NCI-H748 (cell line): ENCODE data around the gene ANAPC4.
"Not testable (repeated sequence)": the region's sequence is repeated elsewhere in the genome, so short reads cannot be mapped to it uniquely, and the experiment has no call there.

ENCODE experiments used
- DNase-seq: peaks from one replicate; lab custom pipeline; 2025; ENCODE audit not compliant: unreplicated experiment; lab: John Stamatoyannopoulos, UW

ANAPC4 gene, protein sequence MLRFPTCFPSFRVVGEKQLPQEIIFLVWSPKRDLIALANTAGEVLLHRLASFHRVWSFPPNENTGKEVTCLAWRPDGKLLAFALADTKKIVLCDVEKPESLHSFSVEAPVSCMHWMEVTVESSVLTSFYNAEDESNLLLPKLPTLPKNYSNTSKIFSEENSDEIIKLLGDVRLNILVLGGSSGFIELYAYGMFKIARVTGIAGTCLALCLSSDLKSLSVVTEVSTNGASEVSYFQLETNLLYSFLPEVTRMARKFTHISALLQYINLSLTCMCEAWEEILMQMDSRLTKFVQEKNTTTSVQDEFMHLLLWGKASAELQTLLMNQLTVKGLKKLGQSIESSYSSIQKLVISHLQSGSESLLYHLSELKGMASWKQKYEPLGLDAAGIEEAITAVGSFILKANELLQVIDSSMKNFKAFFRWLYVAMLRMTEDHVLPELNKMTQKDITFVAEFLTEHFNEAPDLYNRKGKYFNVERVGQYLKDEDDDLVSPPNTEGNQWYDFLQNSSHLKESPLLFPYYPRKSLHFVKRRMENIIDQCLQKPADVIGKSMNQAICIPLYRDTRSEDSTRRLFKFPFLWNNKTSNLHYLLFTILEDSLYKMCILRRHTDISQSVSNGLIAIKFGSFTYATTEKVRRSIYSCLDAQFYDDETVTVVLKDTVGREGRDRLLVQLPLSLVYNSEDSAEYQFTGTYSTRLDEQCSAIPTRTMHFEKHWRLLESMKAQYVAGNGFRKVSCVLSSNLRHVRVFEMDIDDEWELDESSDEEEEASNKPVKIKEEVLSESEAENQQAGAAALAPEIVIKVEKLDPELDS

DNA sequence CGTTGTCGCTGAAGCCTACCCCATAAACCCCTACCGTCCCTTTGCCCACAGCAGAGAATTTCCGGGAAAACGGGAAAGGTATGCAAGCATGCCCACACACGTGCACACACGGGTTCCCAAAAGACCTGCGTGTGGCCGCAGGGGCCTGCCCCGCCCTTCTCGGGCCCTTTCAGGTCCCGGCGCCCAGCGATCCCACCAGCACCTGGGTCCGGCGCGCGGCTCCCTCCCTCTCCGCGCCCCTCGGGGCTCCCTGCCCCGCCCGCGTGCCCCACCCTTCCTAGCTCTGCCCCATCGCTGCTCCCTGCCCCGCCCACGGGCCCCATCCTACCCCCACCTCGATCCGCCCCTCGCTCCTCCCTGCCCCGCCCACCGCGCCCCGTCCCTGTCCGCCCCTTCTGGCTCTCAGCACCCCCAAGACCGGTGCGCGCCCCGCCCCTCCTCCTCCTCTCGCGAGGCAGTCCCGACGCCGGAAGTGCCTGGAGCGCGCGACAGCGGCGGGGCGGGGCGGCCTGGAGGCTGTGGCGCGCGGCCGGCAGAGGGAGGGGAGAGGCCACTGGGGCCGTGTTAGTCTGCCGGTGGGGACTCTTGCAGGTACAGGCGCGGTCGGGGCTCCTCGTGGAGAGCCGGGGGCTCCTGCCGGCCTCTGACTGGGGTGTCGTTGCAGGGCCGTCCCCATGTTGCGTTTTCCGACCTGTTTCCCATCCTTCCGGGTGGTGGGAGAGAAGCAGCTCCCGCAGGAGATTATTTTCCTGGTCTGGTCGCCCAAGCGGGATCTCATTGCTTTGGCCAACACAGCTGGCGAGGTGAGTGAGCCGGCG lies at the start of gene ANAPC4:
Gene ANAPC4 (plus strand): TSS at position 510 of the 818 bp plus-strand sequence. CDS start 165 bp downstream, at position 675.
- peak; percentile 91 for DNase-seq

DNA sequence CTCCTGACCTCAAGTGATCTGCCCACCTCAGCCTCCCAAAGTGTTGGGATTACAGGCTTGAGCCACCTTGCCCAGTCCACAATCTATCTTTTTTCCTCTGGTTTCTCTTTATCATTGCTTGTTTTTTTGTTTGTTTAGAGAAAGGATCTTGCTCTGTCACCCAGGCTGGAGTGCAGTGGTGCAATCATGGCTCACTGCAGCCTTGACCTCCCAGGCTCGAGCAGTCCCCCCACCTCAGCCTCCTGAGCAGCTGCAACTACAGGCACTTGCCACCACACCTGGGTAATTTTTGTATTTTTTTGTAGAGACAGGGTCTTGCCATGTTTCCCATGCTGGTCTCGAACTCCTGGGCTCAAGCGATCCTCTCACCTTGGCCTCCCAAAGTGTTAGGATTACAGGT lies 48.6 kb upstream of the ANAPC4 start:
- DNase-seq: not testable (repeated sequence)

DNA sequence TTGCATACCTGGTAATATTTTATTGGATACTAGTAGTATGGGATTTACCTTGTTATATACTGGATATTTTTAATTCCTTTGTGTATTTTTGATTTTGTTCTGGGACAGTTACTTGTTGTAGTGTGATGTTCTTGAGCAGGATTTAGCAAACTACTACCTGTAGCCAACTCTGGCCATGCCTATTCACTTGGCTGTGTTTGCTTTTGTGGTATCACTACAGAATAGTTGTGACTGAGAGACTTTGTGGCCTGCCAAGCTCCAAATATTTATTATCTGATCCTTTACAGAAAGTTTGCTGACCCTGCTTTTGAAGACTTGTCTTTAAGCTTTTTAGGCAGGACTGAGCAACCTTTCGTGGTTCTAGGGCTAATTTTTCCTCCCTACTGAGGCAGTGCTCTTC lies 46.7 kb upstream of the ANAPC4 start:
- DNase-seq: no peak

DNA sequence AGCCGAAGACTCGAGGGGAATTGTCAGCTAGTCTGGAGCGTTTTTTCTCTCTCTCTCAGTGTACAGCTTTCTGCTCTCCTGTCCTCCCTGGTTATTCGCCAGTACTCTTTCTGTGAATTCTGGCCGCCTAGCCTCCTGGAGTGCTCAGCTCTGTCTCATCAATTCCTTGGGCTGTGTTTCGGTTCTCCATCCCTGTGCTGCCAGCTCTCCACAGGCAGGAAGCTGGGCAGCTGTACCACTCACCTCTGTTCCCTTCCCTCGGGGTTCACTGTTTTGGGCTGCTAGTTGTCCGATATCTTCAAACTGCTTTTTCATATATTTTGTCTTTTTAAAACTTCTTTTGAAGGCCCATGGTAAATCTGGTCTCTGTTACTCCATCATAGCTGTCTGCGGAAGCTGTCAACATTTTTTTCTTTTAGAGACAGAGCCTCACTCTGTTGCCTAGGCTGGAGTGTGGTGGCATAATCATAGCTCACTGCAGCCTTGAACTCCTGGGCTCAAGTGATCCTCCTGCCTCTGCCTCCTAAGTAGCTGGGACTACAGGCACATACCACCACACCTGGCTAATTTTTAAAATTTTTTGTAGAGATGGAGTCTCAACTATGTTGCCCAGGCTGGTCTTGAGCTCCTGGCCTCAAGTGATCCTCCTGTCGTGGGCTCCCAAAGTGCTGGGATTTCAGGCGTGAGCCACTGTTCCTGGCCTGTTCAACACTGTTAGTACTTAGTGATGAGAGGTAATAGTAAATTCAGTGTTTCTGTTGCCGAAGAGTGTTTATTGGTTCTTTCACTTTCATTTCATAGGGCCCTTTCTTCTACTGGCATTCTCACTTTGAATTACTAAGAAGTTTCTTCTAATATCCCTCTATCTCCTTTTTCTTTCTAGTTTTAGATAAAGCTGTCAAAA lies 45.9 kb upstream of the ANAPC4 start:
- DNase-seq: no peak

DNA sequence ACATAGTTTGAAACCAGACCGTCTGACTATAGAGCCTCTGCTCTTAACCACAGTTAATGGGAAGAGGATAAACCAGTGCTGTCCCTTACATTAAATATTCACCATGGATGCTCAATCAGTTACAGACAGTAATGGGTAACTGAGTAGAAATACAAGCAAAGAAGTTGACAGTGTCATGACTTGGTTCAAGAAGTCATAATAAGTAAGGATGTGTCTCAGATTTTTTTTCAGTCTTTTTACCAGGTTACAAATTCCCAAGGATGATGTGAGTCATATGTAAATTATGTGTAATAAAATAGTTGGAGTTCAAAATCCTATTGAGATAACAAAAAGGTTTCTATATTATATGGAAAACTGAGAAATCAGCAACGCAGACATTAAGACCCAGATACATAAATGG lies 33.4 kb upstream of the ANAPC4 start:
- DNase-seq: no peak

DNA sequence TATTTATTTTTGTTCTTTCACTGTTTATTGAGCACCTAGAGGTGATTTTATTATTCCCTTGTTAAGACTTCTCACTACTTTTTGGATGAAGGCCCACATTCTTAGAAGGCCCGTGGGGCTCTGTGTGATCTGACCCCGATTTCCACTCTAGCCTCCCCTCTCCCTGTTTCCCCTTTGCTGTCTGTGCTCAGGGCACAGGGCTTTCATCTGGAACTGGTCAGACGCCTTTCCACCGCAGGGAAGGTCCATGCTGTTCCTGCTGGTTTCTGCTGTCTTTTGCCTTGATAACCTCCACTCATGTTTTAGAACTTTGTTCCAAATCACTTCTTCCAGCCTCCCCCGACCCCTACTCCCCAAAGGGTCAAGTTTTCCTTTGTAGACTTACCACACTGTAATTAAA lies 31.3 kb upstream of the ANAPC4 start:
- no peak for DNase-seq

DNA sequence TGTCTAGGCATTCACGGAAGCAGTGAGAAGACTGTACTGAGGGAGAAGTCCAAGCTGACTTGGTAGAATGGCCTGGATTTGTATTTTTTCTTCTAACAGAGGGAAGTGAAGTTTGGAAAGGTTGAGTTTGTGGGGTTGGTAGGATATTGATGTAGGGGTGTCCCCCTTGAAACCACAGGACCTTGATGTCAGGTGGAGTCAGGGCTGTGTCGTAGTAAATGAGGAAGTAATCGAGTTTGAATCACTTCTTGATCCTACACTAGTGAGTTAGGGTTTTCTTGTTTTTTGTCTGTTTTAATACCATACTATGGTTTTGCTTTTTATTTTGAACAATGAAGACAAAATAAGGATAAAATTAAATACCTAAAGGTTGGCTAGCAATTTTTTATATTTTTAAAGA lies 30.1 kb upstream of the ANAPC4 start:
- no peak for DNase-seq

DNA sequence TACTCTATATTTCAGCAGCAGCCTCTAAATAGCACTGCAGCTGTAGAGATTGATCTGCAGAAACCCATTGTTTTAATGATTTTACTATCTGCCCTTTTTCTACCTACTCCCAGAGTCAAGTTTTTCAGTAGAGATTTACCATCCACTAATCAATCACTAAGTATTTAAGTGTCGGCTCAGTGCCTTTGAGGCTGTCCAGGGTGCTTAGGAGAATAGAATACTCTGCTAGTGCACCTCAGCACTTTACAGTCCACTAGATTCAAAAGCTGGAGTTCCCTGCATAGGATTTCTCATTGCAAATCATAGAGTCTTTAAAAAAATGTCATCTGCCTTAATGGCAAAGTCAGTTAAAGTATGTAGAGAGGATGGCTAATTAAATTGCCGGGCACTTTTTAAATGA lies 29.6 kb upstream of the ANAPC4 start:
- DNase-seq: no peak

DNA sequence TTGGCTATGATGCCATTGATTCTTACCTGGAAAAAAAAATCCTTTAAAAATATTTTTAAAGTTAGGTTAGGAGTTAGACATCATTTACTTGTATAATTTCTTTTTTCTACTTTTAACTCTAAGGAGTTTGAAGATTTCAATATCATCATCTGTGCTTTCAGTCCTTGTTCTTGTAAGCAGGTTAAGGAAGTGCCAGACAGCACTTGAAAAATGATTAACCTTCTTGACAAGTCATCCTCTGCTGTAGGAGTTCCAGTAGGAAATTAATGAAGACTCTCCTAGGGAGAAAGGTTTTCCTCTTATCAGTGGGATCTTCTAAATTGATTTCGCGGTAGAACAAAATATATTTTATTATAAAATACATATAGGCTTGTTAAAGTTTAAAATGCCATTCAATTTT lies 29.1 kb upstream of the ANAPC4 start:
- no peak for DNase-seq

DNA sequence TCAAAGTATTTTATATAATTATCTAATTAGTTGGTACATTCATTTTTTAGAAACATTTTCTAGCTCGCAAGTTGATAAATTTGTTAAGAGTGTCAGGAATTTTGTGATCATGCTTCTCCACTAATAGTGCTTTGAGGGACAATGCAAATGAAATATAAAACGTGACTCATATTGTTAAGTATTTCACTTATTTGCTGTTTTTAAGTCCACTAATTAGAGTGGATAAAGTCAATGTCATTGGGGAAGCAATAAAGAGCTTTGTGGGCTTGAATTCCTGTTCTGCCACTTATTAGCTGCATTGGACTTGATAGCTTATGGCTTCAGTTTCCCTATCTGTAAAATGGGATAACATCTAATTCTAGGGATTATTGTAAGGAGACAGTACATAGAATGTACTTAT lies 26.5 kb upstream of the ANAPC4 start:
- DNase-seq: no peak

DNA sequence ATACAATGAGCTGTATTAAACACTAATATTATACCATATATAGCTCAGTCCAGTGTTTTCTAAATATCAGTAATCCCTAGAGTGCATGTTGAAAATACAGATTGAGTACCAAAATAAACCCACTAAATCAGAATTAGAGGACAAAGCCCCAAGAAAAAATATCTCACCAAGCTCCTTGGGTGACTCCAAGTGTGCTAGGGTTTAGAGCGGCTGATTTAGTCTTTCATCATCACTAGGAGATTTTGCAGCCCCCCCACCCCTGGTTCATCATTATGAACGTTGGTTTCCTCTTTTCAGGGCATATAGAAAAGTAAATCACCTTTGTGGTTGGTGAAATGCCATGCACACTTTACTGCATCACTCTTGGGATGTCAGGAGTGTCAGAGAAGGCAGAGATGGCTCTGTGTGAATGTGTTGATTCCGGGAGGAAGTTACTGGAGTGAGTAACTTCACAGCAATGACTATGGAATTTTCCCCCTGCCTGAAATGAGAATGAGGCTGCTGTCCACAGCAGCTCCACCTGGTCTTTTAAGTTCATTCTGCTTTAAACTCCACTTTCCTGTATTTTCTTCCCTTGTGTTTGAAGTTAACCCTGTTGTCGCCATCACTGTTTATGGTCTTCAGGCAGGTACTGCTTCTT lies 25.2 kb upstream of the ANAPC4 start:
- DNase-seq: no peak

DNA sequence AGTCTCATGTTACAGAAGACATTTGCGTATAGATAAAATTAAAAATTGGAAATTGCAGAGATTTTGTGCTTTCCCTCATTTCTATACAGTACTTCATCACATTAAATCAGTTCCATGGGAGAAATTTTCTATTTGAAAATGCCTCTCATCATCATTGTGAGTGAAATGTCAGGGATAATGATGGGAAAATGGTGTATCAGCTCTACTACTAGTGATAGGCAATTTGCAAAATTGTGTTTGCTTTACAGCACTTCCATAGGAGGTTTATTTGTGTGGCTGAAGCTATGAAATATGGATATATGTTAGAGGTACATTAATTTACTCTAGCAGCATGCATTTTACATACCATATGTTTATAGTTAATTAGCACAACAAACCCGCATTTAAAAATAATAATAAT lies 21.0 kb upstream of the ANAPC4 start:
- no peak for DNase-seq

DNA sequence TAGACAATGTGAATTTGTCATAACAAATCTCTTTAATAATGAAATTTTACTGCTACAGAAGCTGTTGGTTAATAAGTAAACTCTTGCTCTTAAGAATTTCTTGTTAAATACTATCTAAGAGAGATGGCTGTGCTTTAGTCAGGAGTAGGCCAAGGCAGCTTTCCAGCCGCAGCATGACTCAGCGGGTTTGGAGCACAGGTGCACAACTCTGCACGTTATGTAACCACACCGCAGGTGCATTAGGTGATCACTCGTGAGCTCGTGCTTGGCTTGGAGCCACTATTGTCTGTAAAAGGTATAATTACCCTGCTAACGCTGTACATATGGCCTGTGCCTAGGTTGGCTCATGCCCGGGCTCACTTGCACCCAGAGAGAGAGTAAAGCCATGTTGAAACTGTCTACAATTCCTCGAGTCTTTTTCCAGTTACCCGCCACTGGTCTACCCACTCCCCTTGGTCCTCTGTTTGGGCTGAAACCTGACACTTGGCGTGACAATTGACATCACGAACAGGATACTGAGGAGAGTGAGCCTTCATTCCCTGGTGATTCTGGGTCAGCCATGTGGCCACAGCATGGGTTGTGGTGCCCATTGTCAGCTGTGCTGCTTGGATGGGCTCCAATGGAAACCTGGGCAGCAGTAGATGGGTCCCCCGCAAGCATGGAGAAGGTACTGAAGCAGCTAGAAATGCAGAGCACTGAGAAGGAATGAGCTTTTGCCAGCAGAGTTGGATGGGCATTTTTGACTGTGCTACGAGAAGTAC lies 18.4 kb upstream of the ANAPC4 start:
- peak; percentile 80 for DNase-seq

DNA sequence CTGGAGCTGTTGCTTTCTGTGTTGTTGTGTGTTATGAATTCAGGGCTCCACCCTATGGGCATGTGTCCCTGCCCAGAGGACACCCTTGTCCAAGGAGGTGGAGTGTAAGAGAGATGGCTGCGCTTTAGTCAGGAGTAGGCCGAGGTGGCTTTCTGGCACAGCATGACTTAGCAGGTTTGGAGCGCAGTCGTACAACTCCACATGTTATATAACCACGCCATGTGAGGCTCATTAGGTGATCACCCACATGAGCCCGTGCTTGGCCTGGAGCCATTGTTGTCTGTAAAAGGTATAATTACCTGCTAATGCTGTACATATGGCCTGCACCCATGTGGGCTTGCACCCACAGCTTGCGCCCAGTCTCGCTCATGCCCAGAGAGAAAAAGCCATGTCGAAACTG lies 15.8 kb upstream of the ANAPC4 start:
- DNase-seq: no peak

DNA sequence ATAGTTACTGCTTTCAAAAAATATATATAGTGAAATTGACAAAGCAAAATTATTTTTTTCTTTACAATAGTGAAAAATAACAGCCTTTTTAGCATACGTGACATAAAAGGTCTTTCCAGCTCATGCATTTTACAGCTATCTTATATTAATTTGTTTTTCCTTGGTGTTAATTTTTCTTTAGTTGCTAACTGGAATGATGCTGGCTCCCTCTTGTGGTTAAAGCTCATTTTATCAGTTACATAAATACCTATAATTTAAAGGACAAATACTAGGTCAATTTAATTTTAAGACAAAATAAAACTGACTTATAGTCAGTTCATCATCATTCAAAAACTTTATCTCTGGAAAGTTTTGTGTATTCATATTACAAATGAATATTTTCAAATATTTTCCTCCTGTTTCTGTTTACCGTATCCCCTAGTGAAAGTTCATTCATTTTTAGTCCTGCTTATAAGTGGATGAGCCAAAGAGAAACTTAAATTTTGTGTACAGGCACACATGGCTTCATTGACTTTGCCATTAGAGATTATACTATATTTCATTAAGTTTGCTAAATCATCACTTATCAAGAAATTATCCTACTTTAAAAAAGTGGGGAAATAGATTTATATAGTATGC lies 9.9 kb upstream of the ANAPC4 start:
- peak; percentile 43 for DNase-seq

DNA sequence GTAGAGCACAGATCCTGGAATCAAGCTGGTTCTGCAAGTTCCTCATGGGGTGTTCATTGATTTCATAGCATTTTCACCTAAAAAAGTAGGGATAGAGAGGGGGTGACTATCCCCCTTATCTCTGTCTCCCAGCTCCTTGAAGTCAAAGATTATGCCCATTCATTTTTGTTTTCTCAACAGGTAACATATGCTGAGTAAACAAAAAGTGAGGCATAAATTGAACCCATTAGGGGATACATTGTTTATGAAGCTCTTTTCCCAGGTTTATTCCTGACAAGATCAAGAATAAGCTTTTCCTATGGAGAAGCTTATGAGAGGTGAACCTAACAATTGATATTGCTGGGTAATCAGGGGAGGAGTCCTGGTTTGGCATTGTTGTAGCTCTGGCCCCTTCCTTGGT lies 9.2 kb upstream of the ANAPC4 start:
- DNase-seq: no peak

DNA sequence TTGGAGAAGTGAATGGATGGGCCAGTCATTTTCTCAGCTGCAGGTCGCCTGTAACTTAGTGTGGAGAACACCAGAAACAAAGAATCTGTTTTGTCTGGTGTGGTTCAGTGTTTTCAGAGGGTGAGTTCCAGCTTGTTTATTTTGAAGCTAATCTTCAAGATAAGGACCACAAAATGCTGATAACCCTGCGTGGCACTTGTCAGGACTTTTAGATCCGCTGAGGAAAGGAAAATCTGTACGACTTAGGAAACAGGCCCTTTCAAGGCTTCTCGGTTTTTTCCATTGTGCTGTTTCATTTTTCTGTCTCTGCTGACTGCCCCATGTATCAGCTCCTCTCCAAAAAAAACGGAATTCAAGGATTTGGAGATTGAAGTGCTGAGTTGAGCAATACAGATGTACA lies 8.7 kb upstream of the ANAPC4 start:
- no peak for DNase-seq

DNA sequence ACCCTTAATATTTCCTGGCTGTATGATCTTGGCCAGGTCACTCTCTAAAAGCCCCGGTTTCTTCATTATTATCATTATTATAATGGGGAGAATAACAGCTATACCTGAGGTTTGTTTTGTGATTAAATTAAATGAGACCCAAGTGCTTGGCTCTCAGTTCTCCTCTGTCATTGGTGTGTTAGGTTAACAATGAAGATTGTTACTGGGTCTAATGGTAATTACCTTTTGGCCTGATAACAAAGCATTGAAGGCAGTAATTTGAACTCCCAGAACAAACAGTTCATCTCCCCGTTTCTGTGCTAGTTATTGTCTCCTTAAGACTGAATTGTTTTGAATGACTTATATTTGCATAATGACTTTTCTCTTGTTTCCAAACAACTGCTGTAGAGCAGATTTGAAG lies 6.8 kb upstream of the ANAPC4 start:
- DNase-seq: peak; percentile 89

DNA sequence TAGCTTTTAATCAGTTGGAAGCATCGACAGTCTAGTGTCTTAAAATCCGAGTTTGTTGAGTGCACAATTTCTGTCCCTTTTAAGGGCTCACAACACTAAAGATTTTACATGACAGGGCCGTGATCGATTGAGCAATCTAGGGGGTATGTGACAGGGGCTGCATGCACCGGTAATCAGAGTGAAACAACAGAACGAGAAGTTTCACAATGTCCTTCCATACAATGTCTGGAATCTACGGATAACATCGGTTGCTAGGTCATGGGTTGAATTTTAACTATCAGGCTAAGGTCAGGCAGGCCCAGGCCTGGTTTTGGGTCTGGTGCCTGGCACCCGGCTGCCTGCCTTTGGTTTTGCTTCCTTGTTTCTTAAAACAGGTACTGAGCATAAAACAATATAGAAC lies 4.5 kb upstream of the ANAPC4 start:
- DNase-seq: not testable (repeated sequence)
